NCI-H2227 (cell line): ENCODE data around the gene CTXND2.

Source experiments
- DNase-seq: peaks from one replicate; lab custom pipeline; 2025; ENCODE audit not compliant: unreplicated experiment; lab: John Stamatoyannopoulos, UW

CTXND2 gene

DNA sequence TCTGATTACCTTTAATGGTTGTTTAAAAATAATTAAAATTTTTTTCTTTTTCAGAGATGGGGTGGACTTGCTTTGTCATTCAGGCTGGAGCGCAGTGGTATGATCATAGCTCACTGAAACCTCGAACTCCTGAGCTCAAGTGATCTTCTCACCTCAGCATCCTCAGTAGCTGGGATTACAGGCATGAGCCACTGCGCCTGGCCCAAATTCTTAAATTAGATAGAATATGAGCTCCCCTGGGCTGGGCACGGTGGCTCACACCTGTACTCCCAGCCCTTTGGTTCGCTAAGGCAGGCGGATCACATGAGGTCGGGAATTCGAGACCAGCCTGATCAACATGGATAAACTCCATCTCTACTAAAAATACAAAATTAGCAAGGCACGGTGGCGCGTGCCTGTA is 70.7 kb downstream of the CTXND2 start:
- DNase-seq, result no peak

GRCh38 chr1:150960646-150961045 is 73.7 kb downstream of the CTXND2 start:
- DNase-seq, result no peak

- no peak for DNase-seq
These were observed 74.8 kb downstream of the CTXND2 start for GRCh38 chr1:150961756-150962155.
